Kidney (tissue), 14 donors: ENCODE results near the gene VAV2. TPM values are rescaled to one million over a fixed set of nuclear protein-coding genes. Genes with fewer than 3 reads are reported as not detected.

Experiments used
- DNase-seq, 5 donors: peaks; one replicate each; pipeline ENCODE4 v3.0.0-alpha.2; 2013 to 2020
- FAIRE-seq: peaks from 2 replicates; lab custom pipeline; 2012; peaks lifted over from hg19 to GRCh38; lab: Jason Lieb, UNC
- H3K27ac ChIP-seq, 2 donors: one replicate each; pipeline ENCODE4 v1.7.0; 2013; ENCODE audit warnings: low read depth in 2 of 2, low read length in 2 of 2, inconsistent platforms in 1 of 2
- H3K27me3 ChIP-seq: one replicate; pipeline ENCODE4 v1.7.1; 2013; ENCODE audit warnings: low read length, inconsistent platforms; ENCODE audit not compliant: control insufficient read depth, insufficient read depth
- H3K36me3 ChIP-seq, 3 donors: one replicate each; pipeline versions ENCODE4 v1.7.0 to v1.7.1; 2013; ENCODE audit warnings: low read length in 3 of 3, control low read depth in 1 of 3, inconsistent platforms in 1 of 3; ENCODE audit not compliant: insufficient read depth in 3 of 3, control insufficient read depth in 2 of 3
- H3K4me1 ChIP-seq, 3 donors: one replicate each; pipeline versions ENCODE4 v1.7.0 to v1.7.1; 2013; ENCODE audit warnings: low read length in 3 of 3, inconsistent platforms in 1 of 3, low read depth in 1 of 3; ENCODE audit not compliant: control insufficient read depth in 2 of 3, insufficient read depth in 2 of 3
- H3K4me3 ChIP-seq, 3 donors: one replicate each; pipeline versions ENCODE4 v1.7.0 to v1.8.1; 2013; ENCODE audit warnings: low read length in 3 of 3, control low read depth in 1 of 3, inconsistent platforms in 1 of 3
- H3K9ac ChIP-seq, 3 donors: one replicate each; pipeline versions ENCODE4 v1.7.0 to v1.7.1; 2013; ENCODE audit warnings: low read length in 3 of 3, control low read depth in 1 of 3, inconsistent platforms in 1 of 3
- H3K9me3 ChIP-seq, 3 donors: one replicate each; pipeline versions ENCODE4 v1.7.0 to v1.7.1; 2013; ENCODE audit warnings: low read length in 3 of 3, control low read depth in 1 of 3, inconsistent platforms in 1 of 3; ENCODE audit not compliant: control insufficient read depth in 2 of 3, insufficient read depth in 1 of 3
- intact Hi-C: fragments of 100-400 bp; cut with DNase I; formaldehyde crosslinking; loops from one replicate; pipeline ENCODE4 v1.11.1; 2022
- polyA plus RNA-seq: library from polyadenylated mRNA; stranded (reverse); fragments of 350-450 nt; fragmentation: Illumina TruSeq; extraction: RNeasy Lipid Tissue Mini Kit (QIAGEN cat#74804); gene quantifications from one replicate; pipeline ENCODE4 v1.2.3, GENCODE V29; 2014; ENCODE audit warnings: low read depth, low replicate concordance; ENCODE audit not compliant: insufficient read depth
- total RNA-seq: library from RNA; stranded (reverse); fragmentation: NEBNext Ultra II Directional; extraction: Animal tissue kit (Norgen Biotek cat#: 25700); gene quantifications from one replicate; pipeline ENCODE4 v1.2.1, GENCODE V29; 2021
- TF ChIP-seq, protein P1 (sequence below): IDR thresholded peaks from 3 replicates; pipeline ENCODE4 v1.5.1; 2012; ENCODE audit warnings: mild to moderate bottlenecking, moderate library complexity, borderline replicate concordance; ENCODE audit not compliant: insufficient read depth; ENCODE audit errors: extremely low read depth
- donor health status: control.
- donor health status: control.
- donor health status: control.
- donor health status: control.
- donor health status: control.
- donor health status: DM: yes; HTN: yes; CAD: no.
- donor health status: Normal renal cell carcinoma (clear cell type).

Gene VAV2
- total and polyA plus RNA-seq, 2 donors from 2014 or later = 22.3 to 47.1 TPM

DNA sequence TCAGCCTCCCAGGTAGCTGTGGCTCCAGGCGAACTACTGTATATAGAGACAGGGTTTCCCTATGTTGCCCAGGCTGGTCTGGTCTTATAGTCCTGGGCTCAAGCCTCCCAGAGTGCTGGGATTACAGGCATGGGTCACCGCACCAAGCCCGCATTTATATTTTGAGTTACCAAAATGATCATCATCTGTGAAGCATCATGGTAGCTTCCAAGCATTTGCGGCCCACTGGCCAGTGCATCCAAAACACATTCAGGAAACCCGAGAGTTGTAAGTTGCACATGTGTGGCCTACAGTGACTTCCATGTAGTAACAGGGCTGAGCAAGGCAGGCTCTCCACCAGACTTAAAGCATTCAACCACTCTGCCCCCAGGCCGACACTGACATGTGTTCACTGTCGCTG, 35.4 kb upstream of the VAV2 start:
- Histone ChIP-seq H3K27me3 (no peaks in the 10 kb centered on the region), H3K9me3 (no peaks in the 10 kb centered on the region), H3K27ac (no peak overlapping the region), H3K4me1 (peaks cover 0 to 4% (median 0%) of the 10 kb centered on the region in 3 donors), H3K36me3 (peaks cover 0 to 9% (median 0%) of the 10 kb centered on the region in 3 donors), H3K4me3 (no peak overlapping the region), H3K9ac (no peak overlapping the region)
- intact Hi-C loops = no loop called here
- TF ChIP-seq, protein P1, sequence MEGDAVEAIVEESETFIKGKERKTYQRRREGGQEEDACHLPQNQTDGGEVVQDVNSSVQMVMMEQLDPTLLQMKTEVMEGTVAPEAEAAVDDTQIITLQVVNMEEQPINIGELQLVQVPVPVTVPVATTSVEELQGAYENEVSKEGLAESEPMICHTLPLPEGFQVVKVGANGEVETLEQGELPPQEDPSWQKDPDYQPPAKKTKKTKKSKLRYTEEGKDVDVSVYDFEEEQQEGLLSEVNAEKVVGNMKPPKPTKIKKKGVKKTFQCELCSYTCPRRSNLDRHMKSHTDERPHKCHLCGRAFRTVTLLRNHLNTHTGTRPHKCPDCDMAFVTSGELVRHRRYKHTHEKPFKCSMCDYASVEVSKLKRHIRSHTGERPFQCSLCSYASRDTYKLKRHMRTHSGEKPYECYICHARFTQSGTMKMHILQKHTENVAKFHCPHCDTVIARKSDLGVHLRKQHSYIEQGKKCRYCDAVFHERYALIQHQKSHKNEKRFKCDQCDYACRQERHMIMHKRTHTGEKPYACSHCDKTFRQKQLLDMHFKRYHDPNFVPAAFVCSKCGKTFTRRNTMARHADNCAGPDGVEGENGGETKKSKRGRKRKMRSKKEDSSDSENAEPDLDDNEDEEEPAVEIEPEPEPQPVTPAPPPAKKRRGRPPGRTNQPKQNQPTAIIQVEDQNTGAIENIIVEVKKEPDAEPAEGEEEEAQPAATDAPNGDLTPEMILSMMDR = no peak
- FAIRE-seq (no peak), DNase-seq (peak in 1 of 5 donors; percentile 26)

DNA sequence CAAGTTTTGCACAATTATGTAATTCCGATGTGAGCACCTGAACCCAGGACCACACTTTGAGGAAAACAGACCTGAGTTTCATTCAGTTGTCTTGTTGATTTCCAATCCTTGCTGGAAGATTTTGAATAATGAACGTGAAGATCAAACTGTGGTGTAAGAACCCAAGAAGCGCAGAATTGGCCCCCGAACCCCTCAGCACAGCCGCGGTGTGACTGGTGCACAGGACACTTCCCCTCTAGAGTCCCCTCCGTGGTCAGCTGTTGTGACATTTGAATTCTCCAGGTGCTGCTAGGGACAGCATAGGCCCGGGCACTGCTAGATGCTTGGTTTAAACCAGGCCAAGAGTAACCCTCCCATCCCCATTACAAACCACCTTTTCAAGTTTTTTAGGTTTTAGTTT, 34.9 kb upstream of the VAV2 start:
- Histone ChIP-seq H3K9ac (no peak overlapping the region), H3K4me3 (no peak overlapping the region), H3K9me3 (no peaks in the 10 kb centered on the region), H3K27me3 (no peaks in the 10 kb centered on the region), H3K27ac (no peak overlapping the region), H3K36me3 (peaks cover 0 to 9% (median 0%) of the 10 kb centered on the region in 3 donors), H3K4me1 (peaks cover 0 to 4% (median 0%) of the 10 kb centered on the region in 3 donors)
- no peak for FAIRE-seq
- TF ChIP-seq, protein P1 = no peak
- peak in 1 of 5 donors; percentile 78 for DNase-seq
- intact Hi-C loops = no loop called here

DNA sequence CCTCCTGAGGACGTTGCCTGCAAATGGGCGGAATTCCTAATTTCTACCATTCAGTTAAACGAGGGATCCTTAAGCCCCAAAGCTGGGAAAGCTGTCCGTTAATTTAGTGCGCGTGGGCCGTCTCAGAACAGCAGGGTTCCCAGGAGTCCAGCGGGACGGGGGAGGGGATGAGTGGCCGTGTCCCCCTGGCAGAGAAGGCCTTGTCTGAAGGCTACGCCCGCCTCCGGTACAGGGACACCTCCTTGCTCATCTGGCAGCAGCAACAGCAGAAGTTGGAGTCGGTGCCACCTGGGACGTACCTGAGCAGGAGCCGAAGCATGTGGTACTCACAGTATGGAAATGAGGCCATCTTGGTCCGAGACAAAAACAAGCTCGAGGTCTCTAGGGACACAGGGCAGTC, 34.5 kb upstream of the VAV2 start:
- peak in 2 of 5 donors; percentile 74 to 86 for DNase-seq
- no peak overlapping the region for H3K4me3 ChIP-seq

More for the DNA sequence above, 34.5 kb upstream of the VAV2 start:
- peaks cover 0 to 4% (median 0%) of the 10 kb centered on the region in 3 donors for H3K4me1 ChIP-seq
- H3K9me3 ChIP-seq = no peaks in the 10 kb centered on the region
- H3K27ac ChIP-seq = no peak overlapping the region
- H3K36me3 ChIP-seq = peaks cover 0 to 7% (median 0%) of the 10 kb centered on the region in 3 donors
- no peak for FAIRE-seq
- TF ChIP-seq, protein P1 = no peak
- no peaks in the 10 kb centered on the region for H3K27me3 ChIP-seq
- H3K9ac ChIP-seq = no peak overlapping the region
- intact Hi-C loops = no loop called here
